Activated T-helper 2 cell treated with anti-CD3 and anti-CD28 coated beads, Interferon-gamma antibody, Interleukin-2, Interleukin-4, amounts not matched to agents 10 μg/mL and 5 μg/mL and 100 μg/mL, durations not matched to agents 14 hours and 24 hours and 36 hours (primary cell): ENCODE data around the gene CEP85L. TPM values are rescaled to one million over a fixed set of nuclear protein-coding genes. Genes with fewer than 3 reads are reported as not detected.
A peak's percentile ranks its signal among the peaks of the same experiment; 100 is the strongest.

ENCODE experiments used
- DNase-seq: peaks from one replicate; pipeline ENCODE4 v3.0.0; 2021; ENCODE audit warnings: low spot score
- H3K27ac Mint-ChIP-seq: one replicate; pipeline ENCODE4 v1.8.0; 2021; ENCODE audit warnings: mixed read lengths
- H3K27me3 Mint-ChIP-seq: one replicate; pipeline ENCODE4 v1.8.0; 2021; ENCODE audit warnings: low read depth, mixed read lengths
- H3K36me3 Mint-ChIP-seq: one replicate; pipeline ENCODE4 v1.8.0; 2021; ENCODE audit warnings: low read depth, mixed read lengths
- H3K4me1 Mint-ChIP-seq: one replicate; pipeline ENCODE4 v1.8.0; 2021; ENCODE audit warnings: low read depth, mixed read lengths
- H3K4me3 Mint-ChIP-seq: one replicate; pipeline ENCODE4 v1.8.0; 2021; ENCODE audit warnings: low read depth, mild to moderate bottlenecking, moderate library complexity, mixed read lengths
- H3K9me3 Mint-ChIP-seq: one replicate; pipeline ENCODE4 v1.8.0; 2021; ENCODE audit warnings: mixed read lengths
- intact Hi-C: fragments of 100-400 bp; cut with micrococcal nuclease; formaldehyde crosslinking; loops from one replicate; pipeline ENCODE4 v1.15.1; 2023
- total RNA-seq: library from RNA; stranded (reverse); gene quantifications from 2 replicates; pipeline ENCODE4 v1.2.3, GENCODE V29; 2022

Gene CEP85L
- total RNA-seq = 34.2 and 36.7 TPM in 2 replicates

DNA sequence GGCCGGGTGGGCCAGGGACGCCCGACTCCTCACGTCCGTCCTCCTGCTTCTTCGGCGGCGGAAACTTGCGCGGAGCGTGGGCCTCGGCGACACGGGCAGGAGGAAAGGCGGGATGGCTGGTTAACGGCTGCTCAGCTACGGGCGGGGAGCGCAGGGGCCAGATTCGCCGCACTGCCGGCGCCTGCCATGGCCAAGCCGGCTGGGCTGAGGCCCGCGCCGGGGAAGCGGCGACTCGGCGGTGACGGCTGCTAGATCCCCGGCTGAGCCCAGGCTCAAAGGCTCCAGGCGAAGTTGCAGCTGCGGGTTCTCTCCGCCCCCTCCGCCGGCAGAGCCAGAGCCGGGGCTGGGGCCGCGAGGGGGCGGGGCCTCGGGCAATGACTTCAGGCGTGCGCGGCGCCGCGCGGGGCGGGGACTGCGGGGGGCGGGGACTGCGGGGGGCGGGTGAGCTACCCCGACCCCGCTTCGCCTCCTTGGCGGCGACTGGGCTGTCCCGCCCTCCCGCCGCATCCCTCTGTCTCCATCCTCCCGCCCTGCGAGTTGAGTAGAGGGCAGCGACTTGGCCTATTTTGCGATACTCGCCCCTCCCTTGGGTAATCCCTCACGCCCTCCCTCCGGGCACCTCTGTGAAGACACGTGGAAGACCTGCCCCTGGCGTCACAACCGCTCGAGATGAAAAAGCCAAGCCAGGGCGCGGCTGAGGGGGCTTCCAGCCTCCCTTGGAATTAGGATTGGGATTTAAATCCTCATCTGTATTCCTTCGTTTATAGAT lies at the start of gene CEP85L:
Gene CEP85L (minus strand): TSS at position 310 of the 769 bp plus-strand sequence. CDS start 322 bp downstream, outside the sequence.
- peaks cover 25% of the 10 kb centered on the region for H3K36me3 Mint-ChIP-seq
- DNase-seq = peak; percentile 85
- peaks cover 36% of the 10 kb centered on the region for H3K4me1 Mint-ChIP-seq
- no peaks in the 10 kb centered on the region for H3K27me3 Mint-ChIP-seq
- H3K4me3 Mint-ChIP-seq = peak within 1 kb of the TSS; percentile 84
- intact Hi-C loops = loop anchor here (1.0 to 2.0 kb wide), 8 partner anchors 13 to 243 kb away; partner anchors contain the start of gene ASF1A
- H3K9me3 Mint-ChIP-seq = no peaks in the 10 kb centered on the region
- H3K27ac Mint-ChIP-seq = peak within 1 kb of the TSS; percentile 89

GRCh38 chr6:118700531-118700930 lies 49.1 kb upstream of the CEP85L start:
- H3K9me3 Mint-ChIP-seq = no peaks in the 10 kb centered on the region
- H3K36me3 Mint-ChIP-seq = peaks cover 76% of the 10 kb centered on the region
- DNase-seq = no peak
- no peak overlapping the region for H3K27ac Mint-ChIP-seq
- H3K27me3 Mint-ChIP-seq = no peaks in the 10 kb centered on the region
- intact Hi-C loops = no loop called here
- peaks cover 31% of the 10 kb centered on the region for H3K4me1 Mint-ChIP-seq
- no peak overlapping the region for H3K4me3 Mint-ChIP-seq

- H3K4me1 Mint-ChIP-seq = peaks cover 37% of the 10 kb centered on the region
Measured at GRCh38 chr6:118697554-118697953, 46.2 kb upstream of the CEP85L start.

GRCh38 chr6:118696271-118696670 lies 44.9 kb upstream of the CEP85L start:
- Mint-ChIP-seq H3K27ac (no peak overlapping the region), H3K9me3 (peaks cover 5% of the 10 kb centered on the region)

More at GRCh38 chr6:118697554-118697953, 46.2 kb upstream of the CEP85L start:
- no peak overlapping the region for H3K4me3 Mint-ChIP-seq
- intact Hi-C loops = no loop called here
- H3K36me3 Mint-ChIP-seq = peaks cover 79% of the 10 kb centered on the region
- DNase-seq = no peak
- no peaks in the 10 kb centered on the region for H3K27me3 Mint-ChIP-seq
- H3K9me3 Mint-ChIP-seq = peaks cover 5% of the 10 kb centered on the region
- no peak overlapping the region for H3K27ac Mint-ChIP-seq

GRCh38 chr6:118693562-118693961 lies 42.2 kb upstream of the CEP85L start:
- peaks cover 28% of the 10 kb centered on the region for H3K4me1 Mint-ChIP-seq
- H3K36me3 Mint-ChIP-seq = peaks cover 73% of the 10 kb centered on the region
- peaks cover 5% of the 10 kb centered on the region for H3K9me3 Mint-ChIP-seq
- H3K27me3 Mint-ChIP-seq = no peaks in the 10 kb centered on the region
- no peak overlapping the region for H3K27ac Mint-ChIP-seq
- DNase-seq = no peak
- intact Hi-C loops = no loop called here
- no peak overlapping the region for H3K4me3 Mint-ChIP-seq

More at GRCh38 chr6:118696271-118696670, 44.9 kb upstream of the CEP85L start:
- no peak overlapping the region for H3K4me3 Mint-ChIP-seq
- no peaks in the 10 kb centered on the region for H3K27me3 Mint-ChIP-seq
- no peak for DNase-seq
- peaks cover 70% of the 10 kb centered on the region for H3K36me3 Mint-ChIP-seq
- intact Hi-C loops = no loop called here
- H3K4me1 Mint-ChIP-seq = peaks cover 31% of the 10 kb centered on the region

GRCh38 chr6:118685823-118686449 lies 34.5 kb upstream of the CEP85L start:
- no peak overlapping the region for H3K4me3 Mint-ChIP-seq
- H3K27me3 Mint-ChIP-seq = no peaks in the 10 kb centered on the region
- peaks cover 53% of the 10 kb centered on the region for H3K36me3 Mint-ChIP-seq
- H3K4me1 Mint-ChIP-seq = peaks cover 49% of the 10 kb centered on the region
- H3K9me3 Mint-ChIP-seq = no peaks in the 10 kb centered on the region
- peak overlapping the region; percentile 47 for H3K27ac Mint-ChIP-seq
- no peak for DNase-seq
- intact Hi-C loops = loop anchor here (1.0 kb wide), 1 partner anchor 40 kb away; no protein-coding TSS in a partner anchor

DNA sequence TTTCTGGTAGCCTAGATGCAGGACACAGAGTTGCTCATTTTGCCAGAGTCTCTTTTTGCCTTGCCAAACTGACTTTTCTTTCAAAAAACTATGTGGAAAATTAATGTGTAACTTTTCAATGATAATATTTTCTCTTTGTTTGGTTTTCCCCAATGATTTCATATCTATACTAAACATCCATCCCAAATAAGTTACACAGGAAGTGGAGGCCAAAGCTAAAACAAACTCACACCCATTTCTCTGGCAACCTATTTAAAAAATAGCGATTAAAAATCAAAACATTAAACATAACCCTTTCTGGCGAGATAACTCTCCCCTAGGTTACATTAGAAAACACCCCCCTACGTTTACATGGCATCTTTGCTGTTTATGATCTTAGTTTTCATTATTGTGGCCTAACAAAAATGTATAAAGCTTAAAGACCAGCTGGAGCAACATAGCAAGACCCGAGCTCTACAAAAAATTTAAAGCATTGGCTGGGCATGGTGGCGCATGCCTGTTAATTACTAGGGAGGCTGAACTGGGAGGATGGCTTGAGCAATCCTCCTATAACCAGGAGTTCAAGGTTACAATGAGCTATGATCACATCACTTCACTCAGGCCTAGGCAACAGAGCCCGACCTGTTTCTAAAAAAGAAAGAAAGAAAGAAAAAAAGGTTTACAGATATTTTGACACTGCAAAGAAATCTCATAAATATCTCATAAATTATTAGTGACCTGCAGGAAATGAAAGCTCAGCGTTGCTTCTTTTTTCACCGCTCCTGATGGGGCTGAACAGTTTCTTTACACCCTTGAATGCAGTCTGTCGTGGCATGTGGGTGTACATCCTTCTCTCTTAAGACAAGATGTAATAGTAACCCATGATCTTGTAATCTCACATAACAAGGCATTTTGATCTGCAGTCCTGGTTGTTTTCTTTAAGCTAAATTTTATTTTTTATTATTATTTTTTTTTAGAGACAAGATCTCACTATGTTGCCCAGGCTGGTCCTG lies 32.8 kb upstream of the CEP85L start:
- Mint-ChIP-seq H3K4me3 (no peak overlapping the region), H3K9me3 (no peaks in the 10 kb centered on the region), H3K27ac (peak overlapping the region; percentile 76), H3K36me3 (peaks cover 44% of the 10 kb centered on the region), H3K4me1 (peaks cover 60% of the 10 kb centered on the region), H3K27me3 (no peaks in the 10 kb centered on the region)
- intact Hi-C loops = loop anchor here (1.0 kb wide), 1 partner anchor 33 kb away; the partner anchor contains the start of gene CEP85L
- DNase-seq = no peak

DNA sequence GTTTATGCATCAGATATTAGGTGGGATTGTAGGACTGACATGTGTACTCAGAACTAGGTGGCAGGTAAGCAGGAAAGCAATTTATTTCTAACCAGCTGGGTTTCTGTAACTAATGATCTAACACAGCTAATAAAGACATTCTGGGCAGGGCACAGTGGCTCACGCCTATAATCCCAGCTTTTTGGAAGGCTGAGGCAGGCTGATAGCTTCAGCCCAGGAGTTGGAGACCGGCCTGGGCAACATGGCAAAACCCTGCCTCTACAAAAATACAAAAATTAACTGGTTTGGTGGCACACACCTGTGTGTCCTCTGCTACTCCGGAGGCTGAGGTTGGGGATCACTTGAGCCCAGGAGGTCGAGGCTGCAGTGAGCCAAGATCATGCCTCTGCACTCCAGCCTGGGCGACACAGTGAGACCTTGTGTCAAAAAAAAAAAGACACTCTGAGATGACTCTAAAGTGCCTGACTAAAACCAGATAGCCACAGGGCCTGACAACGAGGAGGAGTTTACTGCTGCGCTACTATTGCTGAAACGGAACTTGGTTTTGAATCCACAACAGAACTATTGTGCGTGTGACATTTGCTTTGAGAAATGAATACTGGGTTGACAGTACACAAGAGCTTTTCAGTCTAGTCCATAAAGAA lies 29.2 kb upstream of the CEP85L start:
- no peaks in the 10 kb centered on the region for H3K27me3 Mint-ChIP-seq
- H3K36me3 Mint-ChIP-seq = peaks cover 49% of the 10 kb centered on the region
- no peaks in the 10 kb centered on the region for H3K9me3 Mint-ChIP-seq
- DNase-seq = no peak
- peak overlapping the region; percentile 35 for H3K4me3 Mint-ChIP-seq
- H3K27ac Mint-ChIP-seq = peak overlapping the region; percentile 81
- intact Hi-C loops = loop anchor here (1.0 to 2.0 kb wide), 4 partner anchors 16 to 46 kb away; partner anchors contain the start of gene CEP85L
- peaks cover 54% of the 10 kb centered on the region for H3K4me1 Mint-ChIP-seq

DNA sequence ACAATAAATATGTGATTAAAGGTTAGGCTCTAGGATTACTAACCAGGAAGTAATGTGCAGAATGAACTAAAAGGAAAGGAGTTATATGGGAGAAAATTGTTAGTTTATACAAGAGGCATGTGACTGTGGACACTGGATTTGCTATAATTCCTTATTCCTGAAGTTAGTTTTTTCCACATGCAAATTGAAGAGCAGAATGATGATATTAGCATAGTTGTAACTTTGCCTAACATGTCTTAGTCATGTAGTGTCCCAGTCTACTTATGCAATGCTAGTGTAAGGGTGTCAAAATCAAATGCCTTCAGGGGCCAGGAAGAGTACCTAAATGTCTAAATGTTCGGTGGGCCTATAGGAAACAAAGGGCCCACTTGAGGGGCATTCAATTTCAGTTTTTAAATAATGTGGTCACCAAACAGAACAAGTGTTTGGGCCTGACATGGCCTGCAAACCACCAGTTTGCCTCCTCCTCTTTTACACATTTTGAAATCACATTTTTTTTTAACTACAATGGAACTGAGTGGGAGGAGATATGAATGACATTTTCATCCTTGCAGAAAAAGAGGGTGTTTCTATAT lies 28.0 kb upstream of the CEP85L start:
- H3K27ac Mint-ChIP-seq = peak overlapping the region; percentile 63
- H3K4me3 Mint-ChIP-seq = no peak overlapping the region
- no peaks in the 10 kb centered on the region for H3K27me3 Mint-ChIP-seq
- H3K4me1 Mint-ChIP-seq = peaks cover 52% of the 10 kb centered on the region
- intact Hi-C loops = no loop called here
- DNase-seq = no peak
- H3K9me3 Mint-ChIP-seq = no peaks in the 10 kb centered on the region
- peaks cover 54% of the 10 kb centered on the region for H3K36me3 Mint-ChIP-seq

GRCh38 chr6:118678866-118679265 lies 27.5 kb upstream of the CEP85L start:
- Mint-ChIP-seq H3K9me3 (no peaks in the 10 kb centered on the region), H3K36me3 (peaks cover 56% of the 10 kb centered on the region), H3K27ac (peak overlapping the region; percentile 63), H3K4me3 (no peak overlapping the region), H3K4me1 (peaks cover 47% of the 10 kb centered on the region), H3K27me3 (no peaks in the 10 kb centered on the region)
- DNase-seq = no peak
- intact Hi-C loops = no loop called here

DNA sequence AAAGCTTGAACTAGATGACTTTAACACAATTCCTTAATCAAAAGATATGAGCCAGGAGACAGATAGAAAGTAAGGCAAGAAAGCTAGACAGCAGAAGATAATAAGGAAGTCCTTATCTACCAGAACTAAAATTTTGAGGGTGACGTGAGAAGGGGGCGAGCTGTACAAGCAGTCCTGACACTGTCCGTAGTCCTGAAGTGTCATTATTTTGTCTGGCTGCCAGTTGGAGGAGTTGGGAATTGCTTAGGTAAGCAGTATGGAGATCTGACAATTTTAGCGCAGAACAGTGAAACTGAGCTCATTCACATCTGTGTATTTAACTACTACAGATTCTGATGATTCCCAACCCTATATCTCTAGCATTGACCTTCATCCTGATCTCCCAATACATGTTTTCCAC lies 25.8 kb upstream of the CEP85L start:
- no peaks in the 10 kb centered on the region for H3K9me3 Mint-ChIP-seq
- H3K27me3 Mint-ChIP-seq = no peaks in the 10 kb centered on the region
- H3K4me3 Mint-ChIP-seq = no peak overlapping the region
- no peak overlapping the region for H3K27ac Mint-ChIP-seq
- DNase-seq = no peak
- intact Hi-C loops = no loop called here
- H3K36me3 Mint-ChIP-seq = peaks cover 65% of the 10 kb centered on the region
- H3K4me1 Mint-ChIP-seq = peaks cover 48% of the 10 kb centered on the region
